Ectodermal cell (in vitro differentiated cells): ENCODE results near the gene DARS1.

ENCODE experiments used
- H3K27ac ChIP-seq: 2 replicates; pipeline ENCODE4 v1.7.0; 2013; ENCODE audit warnings: mild to moderate bottlenecking, low read depth, low read length; ENCODE audit not compliant: insufficient read depth, poor library complexity, severe bottlenecking
- H3K27me3 ChIP-seq: 2 replicates; pipeline ENCODE4 v1.7.0; 2013; ENCODE audit warnings: mild to moderate bottlenecking, low read length; ENCODE audit not compliant: insufficient read depth, control insufficient read depth, poor library complexity, severe bottlenecking
- H3K36me3 ChIP-seq: one replicate; pipeline ENCODE4 v1.7.0; 2013; ENCODE audit warnings: low read length; ENCODE audit not compliant: control insufficient read depth, insufficient read depth
- H3K4me1 ChIP-seq: one replicate; pipeline ENCODE4 v1.7.0; 2013; ENCODE audit warnings: low read length; ENCODE audit not compliant: control insufficient read depth, insufficient read depth
- H3K4me3 ChIP-seq: 2 replicates; pipeline ENCODE4 v1.7.0; 2013; ENCODE audit warnings: low read depth, low read length, control low read depth; ENCODE audit not compliant: insufficient read depth
- H3K9me3 ChIP-seq: 2 replicates; pipeline ENCODE4 v1.7.0; 2013; ENCODE audit warnings: mild to moderate bottlenecking, low read length, moderate library complexity; ENCODE audit not compliant: control insufficient read depth
- WGBS, 2 experiments: methylation state at CpG; one replicate each; pipeline ENCODE4 v1.1.7; 2013; ENCODE audit warnings: missing lambda C conversion rate in 2 of 2; 5-methylcytosine and 5-hydroxymethylcytosine counted together

Gene DARS1

DNA sequence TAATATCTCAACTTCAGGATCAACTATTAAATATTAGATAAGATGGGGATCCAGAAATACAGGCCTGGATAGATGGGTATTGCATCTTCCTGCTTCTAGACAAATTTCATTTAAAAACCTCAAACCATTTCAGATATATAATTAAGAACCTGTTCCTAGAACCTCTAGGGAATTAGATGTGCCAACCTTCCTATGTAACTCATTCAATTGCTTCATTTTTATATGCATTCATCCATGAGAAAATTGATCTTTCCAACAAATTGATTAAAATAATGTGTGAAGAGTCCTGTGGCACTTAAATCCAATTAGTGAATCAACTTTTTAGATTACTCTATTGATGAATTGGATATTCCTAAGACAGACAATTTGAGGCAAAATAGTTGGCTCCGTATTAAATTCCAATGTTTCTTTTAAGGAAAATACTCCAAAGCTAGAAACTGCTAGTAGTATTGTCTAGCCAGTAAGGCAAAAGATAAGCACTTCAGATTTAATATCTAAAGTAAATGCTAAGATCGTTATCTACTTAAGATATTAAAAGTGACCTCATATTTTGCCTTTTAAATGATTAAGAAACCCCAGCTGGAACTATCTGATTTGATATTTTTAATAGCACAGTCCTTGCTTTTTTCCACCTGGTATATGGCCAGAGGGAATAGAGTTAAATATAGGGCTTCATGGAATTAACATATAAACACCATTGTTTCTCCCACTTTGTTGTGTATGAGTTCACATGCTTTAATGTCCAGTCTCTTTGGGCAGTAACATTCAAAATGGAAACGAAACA lies 35.8 kb downstream of the DARS1 start:
- H3K36me3 ChIP-seq = peaks cover 4% of the 10 kb centered on the region
- H3K4me3 ChIP-seq = no peak overlapping the region
- H3K27ac ChIP-seq = no peak overlapping the region
- WGBS, 2 experiments = 73 to 87% methylated on average over 2 to 3 of the region's 3 CpGs
- no peaks in the 10 kb centered on the region for H3K9me3 ChIP-seq
- H3K27me3 ChIP-seq = no peaks in the 10 kb centered on the region
- no peaks in the 10 kb centered on the region for H3K4me1 ChIP-seq

DNA sequence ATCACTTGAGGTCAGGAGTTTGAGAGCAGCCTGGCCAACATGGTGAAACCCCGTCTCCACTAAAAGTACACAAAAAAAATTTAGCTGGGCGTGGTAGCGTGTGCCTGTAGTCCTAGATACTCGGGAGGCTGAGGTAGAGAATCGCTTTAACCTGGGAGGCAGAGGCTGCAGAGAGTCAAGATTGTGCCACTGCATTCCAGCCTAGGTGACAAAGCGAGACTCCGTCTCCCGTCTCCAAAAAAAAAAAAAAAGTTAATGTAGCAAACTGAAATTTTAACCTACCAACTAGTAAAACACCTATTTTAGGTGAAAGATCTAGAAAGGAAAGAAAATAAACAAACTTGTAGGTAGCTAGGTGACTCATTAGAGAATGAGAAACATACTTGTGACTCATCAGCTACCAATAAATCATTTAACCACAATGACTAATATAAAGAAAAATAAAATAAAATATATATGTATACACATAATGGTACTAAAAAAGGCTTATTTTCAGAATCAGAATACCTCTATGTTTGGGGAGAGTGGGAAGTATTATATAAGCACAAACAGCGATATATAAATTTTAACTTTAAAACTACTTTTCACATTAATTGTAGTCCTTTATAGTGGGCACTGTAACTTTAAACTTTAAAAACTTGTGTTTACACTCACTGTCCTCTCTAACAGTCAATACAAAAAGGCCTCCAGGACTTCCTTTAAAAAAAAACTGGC lies 36.6 kb downstream of the DARS1 start:
- Histone ChIP-seq H3K27me3 (no peaks in the 10 kb centered on the region), H3K4me1 (no peaks in the 10 kb centered on the region), H3K9me3 (no peaks in the 10 kb centered on the region), H3K27ac (no peak overlapping the region), H3K36me3 (peaks cover 4% of the 10 kb centered on the region), H3K4me3 (no peak overlapping the region)
- 90 to 95% methylated on average over 8 of the region's 9 CpGs for WGBS, 2 experiments

GRCh38 chr2:135948141-135948540 lies 37.3 kb downstream of the DARS1 start:
- Histone ChIP-seq H3K27ac (no peak overlapping the region), H3K36me3 (peaks cover 6% of the 10 kb centered on the region), H3K27me3 (no peaks in the 10 kb centered on the region), H3K9me3 (no peaks in the 10 kb centered on the region), H3K4me3 (no peak overlapping the region), H3K4me1 (no peaks in the 10 kb centered on the region)
- WGBS, 2 experiments = 95 to 100% methylated on average over 1 of the region's 1 CpG

- Histone ChIP-seq H3K27me3 (no peaks in the 10 kb centered on the region), H3K36me3 (peaks cover 11% of the 10 kb centered on the region), H3K9me3 (no peaks in the 10 kb centered on the region), H3K4me3 (no peak overlapping the region), H3K4me1 (no peaks in the 10 kb centered on the region), H3K27ac (no peak overlapping the region)
- 100% methylated on average over 2 of the region's 2 CpGs for WGBS, 2 experiments
Measured at GRCh38 chr2:135947483-135947882, 37.9 kb downstream of the DARS1 start.

DNA sequence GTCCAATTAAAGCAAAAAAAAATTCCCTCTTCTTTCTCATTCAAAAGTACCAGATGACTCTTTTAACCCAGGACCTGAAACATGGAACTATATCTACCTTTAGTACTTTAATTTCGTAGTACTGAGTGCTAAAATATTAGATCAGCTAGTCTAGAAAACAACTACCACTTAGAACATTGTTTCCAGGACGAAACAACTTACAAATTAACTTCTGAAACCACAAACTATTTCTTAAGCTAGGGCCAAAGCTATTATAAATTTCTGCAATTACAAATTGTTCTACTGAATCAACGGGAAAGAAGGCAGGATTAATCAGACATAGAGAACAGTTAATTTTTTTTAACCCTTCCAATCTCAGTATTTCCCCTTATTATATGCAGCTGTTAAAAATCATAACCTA lies 39.9 kb downstream of the DARS1 start:
- Histone ChIP-seq H3K4me3 (no peak overlapping the region), H3K27ac (no peak overlapping the region), H3K4me1 (no peaks in the 10 kb centered on the region), H3K9me3 (no peaks in the 10 kb centered on the region), H3K27me3 (no peaks in the 10 kb centered on the region), H3K36me3 (peaks cover 11% of the 10 kb centered on the region)
- WGBS, 2 experiments = 85 to 92% methylated on average over 3 of the region's 3 CpGs

DNA sequence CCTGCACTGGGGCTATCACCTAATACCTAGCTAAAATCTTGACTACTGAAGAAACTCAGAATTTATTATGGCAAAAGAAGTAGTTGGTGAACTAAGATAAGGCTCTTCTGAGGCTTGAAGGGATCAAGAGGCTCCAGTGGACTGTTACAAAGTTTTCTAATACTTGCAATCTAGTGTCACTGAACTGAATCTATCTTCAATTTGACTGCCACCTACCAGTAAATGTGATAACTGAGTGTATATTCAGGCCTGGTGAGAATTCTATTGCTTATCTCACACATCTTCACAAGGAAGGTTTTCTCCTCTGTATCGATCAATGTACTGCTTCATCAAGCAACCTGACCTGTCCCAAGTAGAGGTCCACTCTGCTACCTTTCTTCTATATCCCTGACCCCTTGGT lies 40.8 kb downstream of the DARS1 start:
- no peaks in the 10 kb centered on the region for H3K27me3 ChIP-seq

GRCh38 chr2:135942936-135943688 lies 42.3 kb downstream of the DARS1 start:
- Histone ChIP-seq H3K27ac (no peak overlapping the region), H3K27me3 (no peaks in the 10 kb centered on the region), H3K9me3 (no peaks in the 10 kb centered on the region), H3K36me3 (peaks cover 11% of the 10 kb centered on the region), H3K4me1 (no peaks in the 10 kb centered on the region), H3K4me3 (no peak overlapping the region)
- 89 to 98% methylated on average over 4 of the region's 5 CpGs for WGBS, 2 experiments

More for the DNA sequence above, 40.8 kb downstream of the DARS1 start:
- Histone ChIP-seq H3K27ac (no peak overlapping the region), H3K4me3 (no peak overlapping the region), H3K9me3 (no peaks in the 10 kb centered on the region), H3K4me1 (no peaks in the 10 kb centered on the region), H3K36me3 (peaks cover 11% of the 10 kb centered on the region)
- WGBS, 2 experiments = 89 to 96% methylated on average over 1 of the region's 1 CpG

DNA sequence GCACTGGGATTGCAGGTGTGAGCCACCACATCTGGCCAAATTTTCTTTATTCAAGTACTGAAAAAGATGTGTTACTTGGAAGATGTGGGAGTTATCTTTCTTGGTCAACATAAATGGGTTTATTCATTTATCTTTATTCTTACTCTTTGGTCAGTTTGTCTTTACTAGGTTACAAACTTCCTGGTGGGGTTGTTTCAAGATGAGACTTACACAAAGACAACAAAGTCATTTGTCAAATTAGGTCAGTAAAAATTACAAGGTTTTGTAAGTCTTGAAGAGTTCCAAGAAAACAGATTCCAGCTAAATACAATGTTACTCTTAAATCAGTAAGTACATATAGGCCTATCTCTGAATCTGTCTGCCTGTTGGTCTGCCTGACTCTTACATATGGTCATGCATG lies 48.9 kb downstream of the DARS1 start:
- no peaks in the 10 kb centered on the region for H3K4me1 ChIP-seq
- no peak overlapping the region for H3K4me3 ChIP-seq
- no peaks in the 10 kb centered on the region for H3K9me3 ChIP-seq
- no peaks in the 10 kb centered on the region for H3K36me3 ChIP-seq
- H3K27me3 ChIP-seq = no peaks in the 10 kb centered on the region
- H3K27ac ChIP-seq = no peak overlapping the region

DNA sequence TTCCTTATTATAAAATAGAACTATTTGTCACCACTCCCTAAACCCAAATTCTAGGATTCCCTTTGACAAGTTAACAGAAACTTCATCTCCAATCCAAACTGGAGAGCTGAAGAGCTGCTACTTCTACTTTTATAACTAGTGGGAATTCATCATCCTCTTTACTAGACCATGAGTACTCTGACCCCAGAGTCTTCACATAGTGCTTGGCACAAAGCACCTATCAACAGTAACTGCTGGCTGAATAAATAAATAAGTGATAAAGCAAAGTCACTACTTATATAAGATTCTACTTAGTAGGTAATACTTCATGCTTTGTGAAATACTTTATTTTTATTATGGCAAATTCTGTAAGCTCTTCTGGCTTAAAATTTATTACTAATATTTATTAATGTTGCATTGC lies 49.5 kb downstream of the DARS1 start:
- Histone ChIP-seq H3K27ac (no peak overlapping the region), H3K4me1 (no peaks in the 10 kb centered on the region), H3K36me3 (no peaks in the 10 kb centered on the region), H3K4me3 (no peak overlapping the region), H3K9me3 (no peaks in the 10 kb centered on the region), H3K27me3 (no peaks in the 10 kb centered on the region)

- H3K4me3 ChIP-seq = no peak overlapping the region
- no peak overlapping the region for H3K27ac ChIP-seq
- H3K9me3 ChIP-seq = no peaks in the 10 kb centered on the region
- H3K36me3 ChIP-seq = no peaks in the 10 kb centered on the region
- H3K4me1 ChIP-seq = no peaks in the 10 kb centered on the region
- H3K27me3 ChIP-seq = no peaks in the 10 kb centered on the region
Measured at GRCh38 chr2:135931776-135932443, 53.5 kb downstream of the DARS1 start.
